Smooth muscle cell (in vitro differentiated cells): ENCODE measurements around the gene PYGO1. TPM values are rescaled to one million over a fixed set of nuclear protein-coding genes. Genes with fewer than 3 reads are reported as not detected.
A peak's percentile ranks its signal among the peaks of the same experiment; 100 is the strongest.

Source experiments
- DNase-seq: peaks from one replicate; lab custom pipeline; 2025; ENCODE audit not compliant: unreplicated experiment; lab: John Stamatoyannopoulos, UW
- H2AFZ ChIP-seq: fragments of 200-600 bp; sonication (generic); 2 replicates; pipeline ENCODE4 v1.6.0; 2016; ENCODE audit warnings: antibody characterized with exemption, low read depth, mild to moderate bottlenecking
- H3F3A ChIP-seq: fragments of 200-600 bp; sonication (generic); 2 replicates; pipeline ENCODE4 v1.6.0; 2017; ENCODE audit warnings: antibody characterized with exemption, low read depth
- H3K27ac ChIP-seq: fragments of 200-600 bp; sonication (generic); 2 replicates; pipeline ENCODE4 v1.5.1; 2016; ENCODE audit warnings: low read depth, mild to moderate bottlenecking
- H3K27me3 ChIP-seq: fragments of 200-600 bp; sonication (generic); 2 replicates; pipeline ENCODE4 v1.6.1; 2016; ENCODE audit warnings: low read depth, mild to moderate bottlenecking
- H3K36me3 ChIP-seq: fragments of 200-600 bp; sonication (generic); 2 replicates; pipeline ENCODE4 v1.5.1; 2016; ENCODE audit warnings: low read depth
- H3K4me1 ChIP-seq: fragments of 200-600 bp; sonication (generic); 2 replicates; pipeline ENCODE4 v1.5.1; 2016; ENCODE audit warnings: low read depth
- H3K4me2 ChIP-seq: fragments of 200-600 bp; sonication (generic); 2 replicates; pipeline ENCODE4 v1.6.0; 2016; ENCODE audit warnings: mild to moderate bottlenecking
- H3K4me3 ChIP-seq: fragments of 200-600 bp; sonication (generic); 2 replicates; pipeline ENCODE4 v1.5.1; 2016; ENCODE audit warnings: mild to moderate bottlenecking
- H3K79me2 ChIP-seq: fragments of 200-600 bp; sonication (generic); 2 replicates; pipeline ENCODE4 v1.6.0; 2016; ENCODE audit warnings: low read depth, mild to moderate bottlenecking
- H3K9ac ChIP-seq: fragments of 200-600 bp; sonication (generic); 2 replicates; pipeline ENCODE4 v1.6.0; 2016; ENCODE audit warnings: low read depth
- H3K9me3 ChIP-seq: fragments of 200-600 bp; sonication (generic); replicated peaks from 2 replicates; pipeline ENCODE4 v1.5.1; 2016; ENCODE audit warnings: low read depth
- H4K20me1 ChIP-seq: fragments of 200-600 bp; sonication (generic); 2 replicates; pipeline ENCODE4 v1.6.0; 2016; ENCODE audit warnings: low read depth
- CTCF ChIP-seq: fragments of 200-600 bp; sonication (generic); IDR thresholded peaks from 2 replicates; pipeline ENCODE4 v1.5.1; 2017; ENCODE audit warnings: borderline replicate concordance, mild to moderate bottlenecking, antibody characterized with exemption; ENCODE audit not compliant: insufficient read depth, poor library complexity, severe bottlenecking
- WGBS: methylation state at CpG from one replicate; pipeline ENCODE4 v1.1.7; 2016; ENCODE audit warnings: low lambda C conversion rate; 5-methylcytosine and 5-hydroxymethylcytosine counted together
- polyA plus RNA-seq: library from polyadenylated mRNA; unstranded; fragments of >200 nt; fragmentation: Nextera tagmentation; extraction: Ambion mirVana; gene quantifications from 2 replicates; pipeline ENCODE4 v1.2.1, GENCODE V29; 2016
- total RNA-seq: library from RNA; depleted of rRNA; stranded (reverse); fragments of >200 nt; gene quantifications from 2 replicates; pipeline ENCODE4 v1.2.3, GENCODE V29; 2014

The PYGO1 gene
- total and polyA plus RNA-seq, 2 experiments from 2014 or later, result 3.6 to 16.0 TPM

GRCh38 chr15:55630858-55631257, 42.7 kb upstream of the PYGO1 start:
- Histone ChIP-seq H3K36me3 (peaks cover 3% of the 10 kb centered on the region), H2AFZ (no peak overlapping the region), H3K79me2 (no peaks in the 10 kb centered on the region), H4K20me1 (no peaks in the 10 kb centered on the region), H3K4me2 (no peak overlapping the region), H3K9me3 (no peaks in the 10 kb centered on the region), H3K4me3 (no peak overlapping the region), H3F3A (peaks cover 9% of the 10 kb centered on the region), H3K4me1 (no peaks in the 10 kb centered on the region), H3K27me3 (no peaks in the 10 kb centered on the region), H3K9ac (no peak overlapping the region), H3K27ac (no peak overlapping the region)
- DNase-seq, result no peak
- no peak for TF ChIP-seq CTCF
- 90% methylated on average over 3 of the region's 3 CpGs for WGBS

- peaks cover 3% of the 10 kb centered on the region for H3K36me3 ChIP-seq
- TF ChIP-seq CTCF, result no peak
- H3F3A ChIP-seq, result peaks cover 9% of the 10 kb centered on the region
- H4K20me1 ChIP-seq, result no peaks in the 10 kb centered on the region
- H3K4me1 ChIP-seq, result no peaks in the 10 kb centered on the region
- peak overlapping the region; percentile 84 for H2AFZ ChIP-seq
- H3K79me2 ChIP-seq, result no peaks in the 10 kb centered on the region
- H3K9ac ChIP-seq, result peak overlapping the region; percentile 81
- H3K4me2 ChIP-seq, result peak overlapping the region; percentile 70
- no peaks in the 10 kb centered on the region for H3K27me3 ChIP-seq
- no peak overlapping the region for H3K4me3 ChIP-seq
- 31% methylated on average over 2 of the region's 2 CpGs for WGBS
- no peaks in the 10 kb centered on the region for H3K9me3 ChIP-seq
- no peak for DNase-seq
- H3K27ac ChIP-seq, result peak overlapping the region; percentile 95
Observed at GRCh38 chr15:55628369-55628730, 40.2 kb upstream of the PYGO1 start.

DNA sequence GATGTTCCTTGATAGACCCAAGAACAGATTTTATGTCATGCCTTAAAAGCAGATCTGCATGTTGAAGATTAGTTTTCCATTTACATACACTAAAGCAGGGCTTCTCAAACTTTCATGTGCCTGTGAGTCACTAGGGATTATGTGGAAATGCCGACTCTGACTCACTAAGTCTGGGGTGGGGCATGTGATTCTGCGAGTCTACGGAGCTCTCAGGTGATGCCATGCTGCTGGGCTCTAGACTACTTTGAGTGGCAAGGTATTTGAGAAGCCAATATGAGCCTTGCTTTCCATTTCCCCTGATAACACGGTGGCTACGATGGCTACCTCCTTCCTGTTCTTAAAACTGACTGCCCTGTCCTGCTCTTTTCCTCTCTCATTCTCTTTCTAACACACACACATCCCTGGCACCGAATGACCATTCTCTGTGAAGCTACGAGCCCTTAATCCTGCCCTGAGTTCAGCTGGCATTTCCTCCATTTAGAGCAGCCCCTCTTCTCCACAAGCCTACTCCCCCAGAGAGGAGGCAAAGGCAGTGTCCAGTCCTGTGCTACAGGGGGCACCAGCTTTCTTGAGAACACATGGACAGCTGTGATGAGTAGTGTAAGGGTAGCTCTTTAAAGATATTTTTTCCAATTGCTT, 39.7 kb upstream of the PYGO1 start:
- peak; percentile 8 for DNase-seq
- peak overlapping the region; percentile 81 for H3K9ac ChIP-seq
- H3K4me1 ChIP-seq, result no peaks in the 10 kb centered on the region
- peak overlapping the region; percentile 95 for H3K27ac ChIP-seq
- no peaks in the 10 kb centered on the region for H3K79me2 ChIP-seq
- no peaks in the 10 kb centered on the region for H3K9me3 ChIP-seq
- H3K36me3 ChIP-seq, result peaks cover 3% of the 10 kb centered on the region
- no peak overlapping the region for H3K4me3 ChIP-seq
- 24% methylated on average over 7 of the region's 7 CpGs for WGBS
- no peak for TF ChIP-seq CTCF
- H2AFZ ChIP-seq, result peak overlapping the region; percentile 84
- peaks cover 9% of the 10 kb centered on the region for H3F3A ChIP-seq
- peak overlapping the region; percentile 70 for H3K4me2 ChIP-seq
- H4K20me1 ChIP-seq, result no peaks in the 10 kb centered on the region
- H3K27me3 ChIP-seq, result no peaks in the 10 kb centered on the region

- no peaks in the 10 kb centered on the region for H3K9me3 ChIP-seq
- DNase-seq, result no peak
- H3K4me1 ChIP-seq, result peaks cover 7% of the 10 kb centered on the region
- H3K79me2 ChIP-seq, result no peaks in the 10 kb centered on the region
- no peaks in the 10 kb centered on the region for H4K20me1 ChIP-seq
- H3K4me2 ChIP-seq, result no peak overlapping the region
- H3K27me3 ChIP-seq, result no peaks in the 10 kb centered on the region
- no peak for TF ChIP-seq CTCF
- no peak overlapping the region for H3K4me3 ChIP-seq
- no peaks in the 10 kb centered on the region for H3F3A ChIP-seq
- no peak overlapping the region for H2AFZ ChIP-seq
- H3K36me3 ChIP-seq, result no peaks in the 10 kb centered on the region
- 92% methylated on average over 6 of the region's 6 CpGs for WGBS
- no peak overlapping the region for H3K9ac ChIP-seq
- no peak overlapping the region for H3K27ac ChIP-seq
Observed at GRCh38 chr15:55619783-55620182, 31.6 kb upstream of the PYGO1 start.
